Nephron (organoid): ENCODE results near the gene GKAP1.

Source experiments
- H3K27ac Mint-ChIP-seq, 3 experiments: 2 replicates each; pipeline ENCODE4 v1.8.0; 2020; ENCODE audit warnings: mixed read lengths in 3 of 3, mild to moderate bottlenecking in 2 of 3, moderate library complexity in 1 of 3
- H3K27me3 Mint-ChIP-seq: 2 replicates; pipeline ENCODE4 v1.8.0; 2021; ENCODE audit warnings: low read depth, mild to moderate bottlenecking, moderate library complexity, mixed read lengths
- H3K36me3 Mint-ChIP-seq: 2 replicates; pipeline ENCODE4 v1.8.0; 2020; ENCODE audit warnings: low read depth, mixed read lengths
- H3K4me1 Mint-ChIP-seq: 2 replicates; pipeline ENCODE4 v1.8.0; 2020; ENCODE audit warnings: mixed read lengths
- H3K4me3 Mint-ChIP-seq, 3 experiments: 2 replicates each; pipeline ENCODE4 v1.8.0; 2020; ENCODE audit warnings: mild to moderate bottlenecking in 3 of 3, mixed read lengths in 3 of 3, moderate library complexity in 2 of 3
- H3K9me3 Mint-ChIP-seq: 2 replicates; pipeline ENCODE4 v1.8.0; 2020; ENCODE audit warnings: mixed read lengths
- TF ChIP-seq, protein P1 (sequence below), 3 experiments: fragments of 200-600 bp; sonication (generic); IDR thresholded peaks; one replicate each; pipeline ENCODE4 v1.5.0; 2021; ENCODE audit warnings: antibody characterized with exemption in 3 of 3; ENCODE audit not compliant: unreplicated experiment in 3 of 3

The GKAP1 gene

DNA sequence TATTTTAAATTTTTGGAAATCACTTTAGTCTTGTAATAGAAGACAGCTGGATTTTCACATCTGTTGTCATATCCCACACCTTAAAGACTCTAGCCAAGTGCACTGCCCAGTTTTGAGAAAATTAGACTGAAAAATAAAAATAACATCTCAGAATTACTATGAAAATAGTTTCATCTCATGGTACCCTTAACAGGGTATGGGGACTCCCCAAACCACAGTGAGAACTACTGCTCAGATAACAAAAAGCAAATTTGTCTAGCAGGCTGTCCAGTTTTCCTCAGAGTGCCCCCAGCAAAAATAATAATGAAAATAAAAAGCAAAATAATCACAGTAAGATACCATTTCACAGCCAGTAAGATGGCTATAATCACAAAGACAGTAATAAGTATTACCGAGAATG is 116.3 kb downstream of the GKAP1 start:
- H3K27ac Mint-ChIP-seq = no peak overlapping the region
- no peak overlapping the region for H3K4me3 Mint-ChIP-seq
- no peaks in the 10 kb centered on the region for H3K27me3 Mint-ChIP-seq
- TF ChIP-seq, protein P1, sequence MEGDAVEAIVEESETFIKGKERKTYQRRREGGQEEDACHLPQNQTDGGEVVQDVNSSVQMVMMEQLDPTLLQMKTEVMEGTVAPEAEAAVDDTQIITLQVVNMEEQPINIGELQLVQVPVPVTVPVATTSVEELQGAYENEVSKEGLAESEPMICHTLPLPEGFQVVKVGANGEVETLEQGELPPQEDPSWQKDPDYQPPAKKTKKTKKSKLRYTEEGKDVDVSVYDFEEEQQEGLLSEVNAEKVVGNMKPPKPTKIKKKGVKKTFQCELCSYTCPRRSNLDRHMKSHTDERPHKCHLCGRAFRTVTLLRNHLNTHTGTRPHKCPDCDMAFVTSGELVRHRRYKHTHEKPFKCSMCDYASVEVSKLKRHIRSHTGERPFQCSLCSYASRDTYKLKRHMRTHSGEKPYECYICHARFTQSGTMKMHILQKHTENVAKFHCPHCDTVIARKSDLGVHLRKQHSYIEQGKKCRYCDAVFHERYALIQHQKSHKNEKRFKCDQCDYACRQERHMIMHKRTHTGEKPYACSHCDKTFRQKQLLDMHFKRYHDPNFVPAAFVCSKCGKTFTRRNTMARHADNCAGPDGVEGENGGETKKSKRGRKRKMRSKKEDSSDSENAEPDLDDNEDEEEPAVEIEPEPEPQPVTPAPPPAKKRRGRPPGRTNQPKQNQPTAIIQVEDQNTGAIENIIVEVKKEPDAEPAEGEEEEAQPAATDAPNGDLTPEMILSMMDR (IDR thresholded peaks at IDR 0.05; ENCODE audit: unreplicated experiment in 3 of 3) = no peak
- peaks cover 24% of the 10 kb centered on the region for H3K36me3 Mint-ChIP-seq
- H3K4me1 Mint-ChIP-seq = peaks cover 26% of the 10 kb centered on the region
- no peaks in the 10 kb centered on the region for H3K9me3 Mint-ChIP-seq

GRCh38 chr9:83699615-83700014 is 118.0 kb downstream of the GKAP1 start:
- H3K4me3 Mint-ChIP-seq = no peak overlapping the region
- TF ChIP-seq, protein P1 (IDR thresholded peaks at IDR 0.05; ENCODE audit: unreplicated experiment in 3 of 3) = no peak

DNA sequence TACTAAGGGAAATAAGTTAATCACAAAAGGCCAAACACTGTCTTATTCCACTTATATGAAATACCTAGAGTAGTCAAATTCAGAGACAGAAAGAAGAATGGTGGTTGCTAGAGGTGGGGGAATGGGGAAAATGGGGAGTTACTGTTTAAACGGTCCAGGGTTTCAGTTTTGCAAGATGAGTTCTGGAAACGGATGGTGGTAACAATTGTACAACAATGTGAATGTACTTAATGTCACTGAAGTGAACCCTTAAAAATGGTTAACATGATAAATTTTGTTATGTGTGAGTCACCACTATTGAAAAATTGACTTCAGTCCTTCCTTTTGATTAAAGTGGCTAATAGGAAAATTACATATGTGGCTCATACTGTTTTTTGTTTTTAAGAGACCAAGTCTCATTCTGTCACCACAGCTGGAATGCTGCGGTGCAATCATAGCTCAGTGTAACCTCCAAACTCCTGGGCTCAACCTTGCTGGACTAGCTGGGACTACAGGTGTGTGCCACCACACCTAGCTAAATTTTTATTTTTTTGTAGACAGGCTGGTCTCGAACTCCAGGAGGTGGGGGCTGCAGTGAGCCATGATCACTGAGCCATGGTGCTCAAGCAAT is 118.5 kb downstream of the GKAP1 start:
- Mint-ChIP-seq H3K9me3 (no peaks in the 10 kb centered on the region), H3K4me1 (peaks cover 15% of the 10 kb centered on the region), H3K4me3 (no peak overlapping the region), H3K27ac (no peak overlapping the region), H3K36me3 (peaks cover 8% of the 10 kb centered on the region), H3K27me3 (no peaks in the 10 kb centered on the region)
- TF ChIP-seq, protein P1 (IDR thresholded peaks at IDR 0.05; ENCODE audit: unreplicated experiment in 3 of 3) = no peak

More at GRCh38 chr9:83699615-83700014, 118.0 kb downstream of the GKAP1 start:
- peaks cover 8% of the 10 kb centered on the region for H3K36me3 Mint-ChIP-seq
- H3K9me3 Mint-ChIP-seq = no peaks in the 10 kb centered on the region
- H3K4me1 Mint-ChIP-seq = peaks cover 15% of the 10 kb centered on the region
- no peaks in the 10 kb centered on the region for H3K27me3 Mint-ChIP-seq
- H3K27ac Mint-ChIP-seq = no peak overlapping the region

DNA sequence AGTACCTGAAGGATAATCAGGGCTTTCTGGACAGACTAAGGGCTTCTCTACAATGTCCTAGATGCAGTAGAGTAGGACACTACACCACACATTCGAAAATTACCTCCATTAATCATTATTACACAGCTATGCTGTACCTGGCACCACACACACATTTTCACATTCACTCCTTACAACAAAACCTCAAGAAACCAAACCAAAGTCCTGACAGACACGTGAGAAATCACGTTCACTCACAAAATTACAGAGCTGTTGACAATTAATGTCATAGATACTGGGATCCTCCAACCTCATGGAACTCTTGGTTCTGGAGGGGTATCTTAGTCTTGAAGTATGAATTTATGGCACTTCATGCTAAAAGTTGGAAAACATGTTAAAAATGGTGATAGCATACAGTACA is 126.1 kb downstream of the GKAP1 start:
- H3K36me3 Mint-ChIP-seq = no peaks in the 10 kb centered on the region
- H3K27ac Mint-ChIP-seq = no peak overlapping the region
- TF ChIP-seq, protein P1 (IDR thresholded peaks at IDR 0.05; ENCODE audit: unreplicated experiment in 3 of 3) = no peak
- no peaks in the 10 kb centered on the region for H3K9me3 Mint-ChIP-seq
- no peak overlapping the region for H3K4me3 Mint-ChIP-seq
- no peaks in the 10 kb centered on the region for H3K27me3 Mint-ChIP-seq
- peaks cover 10% of the 10 kb centered on the region for H3K4me1 Mint-ChIP-seq
